Measurements from ENCODE around the gene CEBPG.
A peak's percentile ranks its signal among the peaks of the same experiment; 100 is the strongest.

CEBPG gene

DNA sequence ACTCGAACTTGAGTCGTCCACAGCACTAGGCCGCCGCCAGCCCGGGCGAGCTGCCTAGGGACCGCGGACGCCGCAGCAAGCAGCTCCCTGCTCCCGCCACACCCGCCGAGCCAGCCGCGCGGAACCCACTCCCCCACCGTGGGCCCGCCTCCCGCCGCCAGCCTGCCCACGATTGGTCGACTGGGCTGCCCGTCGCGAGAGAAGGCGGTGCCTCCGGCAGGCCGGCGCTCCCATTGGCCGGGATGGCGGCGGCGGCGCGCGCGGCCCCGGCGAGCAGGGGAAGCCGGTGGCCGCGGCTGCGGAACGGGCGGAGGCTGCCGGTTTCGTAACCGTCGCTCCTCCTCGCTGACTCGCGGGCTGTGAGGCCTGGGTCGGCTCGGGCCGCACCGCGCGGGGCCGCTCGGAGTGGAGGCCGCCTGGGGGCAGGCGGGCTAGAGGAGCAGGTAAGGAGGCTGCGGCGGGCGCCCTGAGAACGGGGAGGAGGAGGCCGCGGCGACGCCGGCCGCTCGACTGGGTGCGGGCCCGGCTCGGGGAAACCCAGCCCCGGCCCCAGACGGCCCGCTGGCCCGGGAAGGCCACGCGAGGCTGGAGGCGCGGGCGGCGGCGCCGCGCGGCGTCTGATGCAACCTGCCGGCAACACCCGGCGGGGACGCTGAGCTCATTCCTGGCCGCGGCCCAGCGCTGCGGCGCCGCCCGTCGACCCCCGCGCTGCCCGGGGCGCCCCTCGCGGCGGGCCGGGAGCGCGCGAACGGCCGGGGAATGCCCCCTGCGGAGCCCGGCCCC lies at the start of gene CEBPG:
CEBPG (plus strand) TSS at position 257 of the 783 bp plus-strand sequence. CDS start 5,531 bp downstream, outside the sequence.
- DNase-seq (ENCODE audit: low read depth in 3 of 3): peak; percentile 89 to 93 (median 93)

GRCh38 chr19:33324628-33325027 lies 48.9 kb upstream of the CEBPG start:
- no peak for DNase-seq (ENCODE audit: low read depth in 3 of 3)

DNA sequence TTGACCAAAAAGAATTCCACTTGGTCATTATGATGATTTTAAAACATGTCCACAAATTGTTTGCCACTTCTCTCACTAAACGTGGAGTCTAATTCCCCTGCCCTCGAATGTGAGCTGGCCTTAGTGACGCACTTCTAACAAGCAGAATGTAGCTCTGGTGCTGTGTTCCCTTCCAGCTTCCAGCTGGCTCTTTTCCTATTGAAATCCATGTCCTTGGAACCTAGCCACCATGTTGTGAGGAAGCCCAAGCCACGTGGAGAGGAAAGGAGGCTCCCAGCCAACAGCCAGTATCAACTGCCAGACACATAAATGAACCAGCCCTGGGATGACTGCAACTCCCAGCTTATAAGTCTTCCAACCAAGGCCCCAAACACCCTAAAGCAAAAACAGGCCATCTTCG lies 47.6 kb upstream of the CEBPG start:
- DNase-seq (ENCODE audit: low read depth in 3 of 3): no peak

GRCh38 chr19:33329060-33329459 lies 44.4 kb upstream of the CEBPG start:
- no peak for DNase-seq (ENCODE audit: low read depth in 3 of 3)

DNA sequence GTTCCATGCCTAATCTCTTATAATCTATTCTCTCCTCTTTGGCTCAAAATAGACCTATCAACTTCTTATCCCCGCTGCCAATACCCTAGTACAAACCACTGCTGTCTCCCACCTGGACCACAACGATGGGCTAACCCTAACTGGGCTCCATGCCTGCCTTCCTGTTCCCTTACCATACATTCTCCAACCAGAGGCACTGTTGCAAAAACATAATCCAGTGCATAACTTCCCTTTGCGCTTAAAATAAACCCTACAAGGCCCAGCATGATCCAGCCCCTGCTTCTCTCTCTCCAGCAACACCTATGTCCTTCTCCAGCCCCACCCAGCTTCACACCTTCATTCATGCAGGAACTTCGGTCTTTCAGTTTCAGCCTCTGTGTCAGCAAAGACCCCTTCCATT lies 43.8 kb upstream of the CEBPG start:
- no peak for DNase-seq (ENCODE audit: low read depth in 3 of 3)

GRCh38 chr19:33332248-33332647 lies 41.3 kb upstream of the CEBPG start:
- no peak for DNase-seq (ENCODE audit: low read depth in 3 of 3)

DNA sequence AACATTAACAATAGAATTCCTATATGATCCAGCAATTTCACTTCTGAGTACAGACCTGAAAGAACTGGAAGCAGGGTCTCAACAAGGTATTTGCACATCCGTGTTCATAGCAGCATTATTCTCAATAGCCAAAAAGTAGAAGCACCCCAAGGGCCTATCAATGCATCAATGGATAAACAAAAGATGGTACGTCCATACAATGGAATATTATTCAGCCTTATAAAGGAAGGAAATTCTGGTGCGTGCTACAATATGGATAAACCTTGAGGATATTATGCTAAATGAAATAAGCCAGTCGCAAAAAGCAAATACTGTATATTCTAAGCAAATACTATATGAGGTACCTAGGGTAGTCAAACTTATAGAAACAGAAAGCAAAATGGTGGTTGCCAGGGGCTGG lies 40.4 kb upstream of the CEBPG start:
- DNase-seq (ENCODE audit: low read depth in 3 of 3): no peak

DNA sequence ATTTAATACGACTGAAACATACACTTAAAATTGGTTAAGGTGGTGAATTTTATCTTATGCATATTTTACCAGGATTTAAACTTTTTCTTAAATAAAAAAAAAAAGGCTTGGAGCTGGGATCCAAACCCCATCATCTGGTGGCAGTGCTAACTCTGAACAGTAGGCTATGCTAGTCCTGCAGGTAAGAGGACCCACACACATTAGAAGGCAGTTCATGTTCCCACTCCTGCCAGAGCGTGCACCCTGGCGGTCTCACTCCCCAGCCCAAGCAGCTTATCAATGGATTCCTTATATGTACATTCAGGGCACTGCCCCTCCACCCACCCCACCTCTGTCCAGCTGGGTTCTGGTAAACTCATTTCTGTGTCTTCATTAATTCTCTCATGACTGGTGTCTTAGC lies 39.9 kb upstream of the CEBPG start:
- no peak for DNase-seq (ENCODE audit: low read depth in 3 of 3)

- DNase-seq (ENCODE audit: low read depth in 3 of 3): no peak
Measured at GRCh38 chr19:33334271-33334670, 39.2 kb upstream of the CEBPG start.

DNA sequence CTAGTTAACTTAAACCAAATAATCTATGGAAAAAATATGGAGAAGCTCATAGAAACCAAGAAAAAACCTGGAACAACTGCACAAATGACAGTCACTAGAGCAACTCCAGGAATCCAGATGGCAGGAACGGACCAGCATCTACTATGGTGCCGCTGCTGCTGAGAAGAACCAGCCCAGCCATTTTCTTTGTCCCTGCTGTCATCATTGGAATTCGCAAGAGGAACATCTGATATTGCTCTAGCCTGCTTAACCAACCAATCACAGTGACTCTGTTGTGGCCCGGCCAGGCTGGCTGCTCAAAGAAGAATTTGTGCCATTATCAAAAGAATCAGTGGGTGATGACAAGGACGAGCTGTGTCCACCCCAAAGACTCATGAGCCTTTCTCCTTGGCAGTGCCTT lies 38.1 kb upstream of the CEBPG start:
- no peak for DNase-seq (ENCODE audit: low read depth in 3 of 3)

- DNase-seq (ENCODE audit: low read depth in 3 of 3): no peak
Measured at GRCh38 chr19:33339016-33339984, 34.2 kb upstream of the CEBPG start.

- DNase-seq (ENCODE audit: low read depth in 3 of 3): no peak
Measured at GRCh38 chr19:33340991-33341390, 32.5 kb upstream of the CEBPG start.

- no peak for DNase-seq (ENCODE audit: low read depth in 3 of 3)
Measured at GRCh38 chr19:33343301-33343700, 30.2 kb upstream of the CEBPG start.

GRCh38 chr19:33343859-33344572 lies 29.5 kb upstream of the CEBPG start:
- no peak for DNase-seq (ENCODE audit: low read depth in 3 of 3)

GRCh38 chr19:33344573-33344925 lies 29.0 kb upstream of the CEBPG start:
- DNase-seq (ENCODE audit: low read depth in 3 of 3): no peak

DNA sequence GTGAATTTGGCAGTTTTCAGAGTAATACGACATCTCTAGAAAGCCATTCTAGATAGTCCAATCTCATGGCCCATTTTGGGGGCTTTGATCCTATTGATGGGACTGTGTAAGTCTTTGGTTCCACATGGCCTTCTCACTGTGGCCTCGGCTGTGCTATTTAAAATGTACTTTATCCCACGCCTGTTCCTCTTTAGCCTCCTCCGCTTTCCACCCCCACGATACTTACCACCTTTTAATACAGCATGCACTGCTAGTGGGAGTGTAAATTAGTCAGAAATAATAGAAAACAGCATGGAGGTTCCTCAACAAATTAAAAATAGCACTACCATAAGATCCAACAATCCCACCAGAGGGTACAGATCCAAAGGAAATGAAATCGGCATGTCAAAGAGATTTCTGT lies 28.3 kb upstream of the CEBPG start:
- no peak for DNase-seq (ENCODE audit: low read depth in 3 of 3)

DNA sequence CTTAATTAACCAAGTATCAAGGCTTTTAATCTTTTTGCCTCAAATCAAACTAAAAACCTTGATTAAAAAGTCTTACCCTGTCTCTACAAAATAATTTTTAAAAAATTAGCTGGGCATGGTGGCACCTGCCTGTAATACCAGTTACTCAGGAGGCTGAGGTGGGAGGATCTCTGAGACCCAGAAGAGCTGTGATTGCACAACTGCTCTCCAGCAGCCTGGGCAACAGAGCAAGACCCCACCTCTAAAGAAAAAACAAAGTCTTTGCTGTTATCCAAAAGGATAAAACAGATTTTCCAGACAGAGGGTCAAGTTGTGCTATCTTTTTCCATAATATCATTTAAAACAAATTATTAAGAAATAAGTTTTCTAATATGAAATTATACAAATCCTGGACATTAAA lies 26.8 kb upstream of the CEBPG start:
- DNase-seq (ENCODE audit: low read depth in 3 of 3): no peak

- no peak for DNase-seq (ENCODE audit: low read depth in 3 of 3)
Measured at GRCh38 chr19:33347300-33347699, 26.2 kb upstream of the CEBPG start.

GRCh38 chr19:33348301-33349010 lies 25.1 kb upstream of the CEBPG start:
- no peak for DNase-seq (ENCODE audit: low read depth in 3 of 3)

- DNase-seq (ENCODE audit: low read depth in 3 of 3): no peak
Measured at GRCh38 chr19:33349319-33350289, 23.9 kb upstream of the CEBPG start.
